NT2/D1 (cell line): ENCODE measurements around the gene SIN3B.

Experiments used
- SUZ12 ChIP-seq: IDR thresholded peaks from 2 replicates; pipeline ENCODE4 v1.6.1; 2011; ENCODE audit not compliant: insufficient read length, insufficient read depth; ENCODE audit errors: extremely low read depth
- YY1 ChIP-seq: IDR thresholded peaks from 2 replicates; pipeline ENCODE4 v1.6.1; 2011; ENCODE audit not compliant: insufficient read length, insufficient read depth
- ZNF274 ChIP-seq: IDR thresholded peaks from 2 replicates; pipeline ENCODE4 v1.6.1; 2011; ENCODE audit warnings: mild to moderate bottlenecking, low read depth, low read length

- TF ChIP-seq SUZ12, result no peak
- no peak for TF ChIP-seq YY1
- no peak for TF ChIP-seq ZNF274
Measured at GRCh38 chr19:16903347-16903746, 74.1 kb downstream of the SIN3B start.
